Activated CD4-positive, alpha-beta memory T cell treated with anti-CD3 and anti-CD28 coated beads, Interleukin-2, amount 10 ng/mL, durations not matched to agents 7 days and 5 days (primary cell): ENCODE data around the gene UGT1A9. TPM values are rescaled to one million over a fixed set of nuclear protein-coding genes. Genes with fewer than 3 reads are reported as not detected.
"Not testable (repeated sequence)": the region's sequence is repeated elsewhere in the genome, so short reads cannot be mapped to it uniquely, and the experiment has no call there.

ENCODE experiments used
- CTCF ChIA-PET: fragments of 350-600 bp; sonication (Branson Sonifier 250); formaldehyde crosslinking; loops from one replicate; lab custom pipeline; 2021; ENCODE audit warnings: antibody characterized with exemption, inconsistent platforms; lab: Charles Lee
- POLR2A ChIA-PET: fragments of 350-600 bp; sonication (Branson Sonifier 250); formaldehyde crosslinking; loops from one replicate; lab custom pipeline; 2021; ENCODE audit warnings: antibody characterized with exemption; lab: Charles Lee
- DNase-seq: peaks from one replicate; pipeline ENCODE4 v3.0.0-alpha.2; 2020
- H3K27ac Mint-ChIP-seq: one replicate; pipeline ENCODE4 v1.8.0; 2021; ENCODE audit warnings: mild to moderate bottlenecking, mixed read lengths
- H3K27me3 Mint-ChIP-seq: one replicate; pipeline ENCODE4 v1.8.0; 2021; ENCODE audit warnings: mixed read lengths
- H3K36me3 Mint-ChIP-seq: one replicate; pipeline ENCODE4 v1.8.0; 2021; ENCODE audit warnings: low read depth, mixed read lengths
- H3K4me1 Mint-ChIP-seq: one replicate; pipeline ENCODE4 v1.8.0; 2021; ENCODE audit warnings: mixed read lengths
- H3K4me3 Mint-ChIP-seq: one replicate; pipeline ENCODE4 v1.8.0; 2021; ENCODE audit warnings: mild to moderate bottlenecking, mixed read lengths
- H3K9me3 Mint-ChIP-seq: one replicate; pipeline ENCODE4 v1.8.0; 2021; ENCODE audit warnings: mixed read lengths
- total RNA-seq, 2 experiments: library from RNA; stranded (reverse); gene quantifications; one replicate each; pipeline ENCODE4 v1.2.3, GENCODE V29; 2021

UGT1A9 gene
- total RNA-seq, 2 experiments from 2014 or later, result not detected

- Mint-ChIP-seq H3K4me3 (no peak overlapping the region), H3K36me3 (no peaks in the 10 kb centered on the region), H3K27ac (no peak overlapping the region), H3K27me3 (peaks cover 31% of the 10 kb centered on the region), H3K9me3 (no peaks in the 10 kb centered on the region), H3K4me1 (no peaks in the 10 kb centered on the region)
- ChIA-PET POLR2A (no interaction called here), CTCF (interaction anchor here (0.7 to 1.3 kb wide), 3 partner anchors 10 to 1822 kb away, joined by 3 to 5 read pairs (median 3); partner anchors contain the start of gene UGT1A4)
- DNase-seq, result no peak
Observed at GRCh38 chr2:233706720-233707119, 35.0 kb downstream of the UGT1A9 start.

GRCh38 chr2:233707940-233708644 lies 36.4 kb downstream of the UGT1A9 start:
- no peaks in the 10 kb centered on the region for H3K36me3 Mint-ChIP-seq
- no peak overlapping the region for H3K27ac Mint-ChIP-seq
- no peak for DNase-seq
- H3K4me1 Mint-ChIP-seq, result no peaks in the 10 kb centered on the region
- ChIA-PET CTCF (interaction anchor here (1.3 kb wide), 1 partner anchor 8 kb away, joined by 5 read pairs; no protein-coding TSS in a partner anchor), POLR2A (interaction anchor here (0.6 kb wide), 1 partner anchor 727 kb away, joined by 3 read pairs; no protein-coding TSS in a partner anchor)
- H3K4me3 Mint-ChIP-seq, result no peak overlapping the region
- H3K27me3 Mint-ChIP-seq, result peaks cover 29% of the 10 kb centered on the region
- no peaks in the 10 kb centered on the region for H3K9me3 Mint-ChIP-seq

DNA sequence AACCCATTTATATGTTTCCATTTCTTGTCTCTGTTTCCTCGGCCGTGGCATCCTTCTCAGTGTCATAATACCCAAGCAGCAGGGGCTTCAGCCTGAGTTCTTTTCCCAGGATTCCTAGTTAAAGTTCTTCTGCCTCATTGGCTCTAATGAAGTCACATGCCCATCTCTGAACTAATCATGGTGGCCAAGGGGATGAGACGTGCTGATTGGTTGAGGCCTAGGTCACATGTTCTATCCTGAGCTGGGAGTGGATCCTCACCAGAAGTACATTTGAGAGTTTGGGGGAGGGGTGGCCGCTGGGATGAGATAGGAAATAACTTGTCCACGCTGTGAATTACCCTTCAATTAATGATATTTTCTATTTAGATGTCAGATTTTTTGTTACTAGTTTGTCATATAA lies 37.2 kb downstream of the UGT1A9 start:
- peaks cover 2% of the 10 kb centered on the region for H3K4me1 Mint-ChIP-seq
- peaks cover 35% of the 10 kb centered on the region for H3K27me3 Mint-ChIP-seq
- CTCF ChIA-PET, result no interaction called here
- POLR2A ChIA-PET, result no interaction called here
- H3K27ac Mint-ChIP-seq, result no peak overlapping the region
- no peak for DNase-seq
- no peaks in the 10 kb centered on the region for H3K9me3 Mint-ChIP-seq
- no peaks in the 10 kb centered on the region for H3K36me3 Mint-ChIP-seq
- H3K4me3 Mint-ChIP-seq, result no peak overlapping the region

DNA sequence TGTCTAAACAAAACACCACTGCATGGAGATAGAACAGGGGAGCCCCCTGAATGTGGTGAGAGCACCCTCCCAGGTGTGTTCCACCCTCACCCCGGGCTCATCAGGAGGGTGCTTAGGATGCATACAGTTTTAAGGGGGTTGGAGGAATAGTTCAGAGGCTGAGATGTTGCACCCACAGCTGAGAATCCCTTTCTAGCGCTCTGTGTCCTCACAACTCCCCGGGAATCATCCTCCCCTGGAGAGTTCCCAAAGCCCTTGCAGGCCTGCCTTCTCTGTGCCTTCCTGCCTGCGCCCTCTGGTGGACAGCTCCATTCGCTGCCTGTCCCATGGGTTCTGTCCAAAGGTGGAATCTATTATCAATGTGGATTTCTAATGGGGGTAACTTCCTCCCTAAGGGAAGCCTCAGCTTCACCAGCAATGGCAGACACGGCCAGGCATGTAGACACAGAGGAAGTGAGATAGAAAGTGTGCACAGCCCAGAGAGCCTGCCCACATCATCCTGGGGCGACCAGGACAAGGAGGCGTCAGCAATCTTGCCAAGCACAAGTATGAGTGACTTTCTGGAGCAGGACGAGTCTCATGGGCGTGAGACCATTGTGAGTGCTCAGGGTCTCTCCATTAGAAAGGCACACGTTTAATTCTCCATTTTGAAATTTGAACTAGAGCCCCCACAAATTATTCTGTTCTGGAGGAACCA lies 39.8 kb downstream of the UGT1A9 start:
- Mint-ChIP-seq H3K9me3 (no peaks in the 10 kb centered on the region), H3K4me1 (peaks cover 5% of the 10 kb centered on the region), H3K27ac (no peak overlapping the region), H3K27me3 (peaks cover 39% of the 10 kb centered on the region), H3K36me3 (no peaks in the 10 kb centered on the region), H3K4me3 (no peak overlapping the region)
- peak; percentile 69 for DNase-seq
- CTCF ChIA-PET, result interaction anchor here (1.4 kb wide), 1 partner anchor 147 kb away, joined by 3 read pairs; no protein-coding TSS in a partner anchor
- POLR2A ChIA-PET, result no interaction called here

DNA sequence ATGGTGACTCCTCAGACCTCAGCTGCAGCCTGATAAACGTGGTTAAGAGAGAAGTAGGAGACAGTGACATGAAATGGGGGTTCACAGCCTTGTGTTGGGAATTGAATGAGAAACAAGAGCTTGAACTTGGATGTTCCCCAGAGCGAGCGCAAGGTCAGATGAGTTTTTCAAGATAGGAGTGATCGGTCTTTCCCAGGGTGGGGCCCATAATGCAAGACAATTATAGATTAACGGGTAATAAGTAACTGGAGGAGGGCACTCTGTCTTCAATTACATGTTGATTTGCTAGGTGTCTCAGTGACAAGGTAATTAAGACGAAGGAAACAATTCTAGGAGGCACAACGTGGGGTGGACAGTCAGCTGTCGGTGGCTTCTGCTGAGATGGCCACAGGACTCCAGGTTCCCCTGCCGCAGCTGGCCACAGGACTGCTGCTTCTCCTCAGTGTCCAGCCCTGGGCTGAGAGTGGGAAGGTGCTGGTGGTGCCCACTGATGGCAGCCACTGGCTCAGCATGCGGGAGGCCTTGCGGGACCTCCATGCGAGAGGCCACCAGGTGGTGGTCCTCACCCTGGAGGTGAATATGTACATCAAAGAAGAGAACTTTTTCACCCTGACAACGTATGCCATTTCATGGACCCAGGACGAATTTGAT lies 41.0 kb downstream of the UGT1A9 start, which contains the start of gene UGT1A5:
TSS of gene UGT1A5 (plus strand) at position 297 of the 651 bp plus-strand sequence. CDS start at position 382, 85 bp downstream.
- no peak for DNase-seq
- H3K27ac Mint-ChIP-seq, result no peak within 1 kb of the TSS
- no peaks in the 10 kb centered on the region for H3K36me3 Mint-ChIP-seq
- POLR2A ChIA-PET, result no interaction called here
- peaks cover 35% of the 10 kb centered on the region for H3K27me3 Mint-ChIP-seq
- CTCF ChIA-PET, result no interaction called here
- no peak within 1 kb of the TSS for H3K4me3 Mint-ChIP-seq
- peaks cover 5% of the 10 kb centered on the region for H3K4me1 Mint-ChIP-seq
- H3K9me3 Mint-ChIP-seq, result no peaks in the 10 kb centered on the region

GRCh38 chr2:233713262-233713615 lies 41.5 kb downstream of the UGT1A9 start:
- no peak overlapping the region for H3K27ac Mint-ChIP-seq
- no peaks in the 10 kb centered on the region for H3K9me3 Mint-ChIP-seq
- H3K27me3 Mint-ChIP-seq, result peaks cover 39% of the 10 kb centered on the region
- CTCF ChIA-PET, result no interaction called here
- no peaks in the 10 kb centered on the region for H3K36me3 Mint-ChIP-seq
- POLR2A ChIA-PET, result no interaction called here
- no peak for DNase-seq
- no peak overlapping the region for H3K4me3 Mint-ChIP-seq
- peaks cover 5% of the 10 kb centered on the region for H3K4me1 Mint-ChIP-seq

DNA sequence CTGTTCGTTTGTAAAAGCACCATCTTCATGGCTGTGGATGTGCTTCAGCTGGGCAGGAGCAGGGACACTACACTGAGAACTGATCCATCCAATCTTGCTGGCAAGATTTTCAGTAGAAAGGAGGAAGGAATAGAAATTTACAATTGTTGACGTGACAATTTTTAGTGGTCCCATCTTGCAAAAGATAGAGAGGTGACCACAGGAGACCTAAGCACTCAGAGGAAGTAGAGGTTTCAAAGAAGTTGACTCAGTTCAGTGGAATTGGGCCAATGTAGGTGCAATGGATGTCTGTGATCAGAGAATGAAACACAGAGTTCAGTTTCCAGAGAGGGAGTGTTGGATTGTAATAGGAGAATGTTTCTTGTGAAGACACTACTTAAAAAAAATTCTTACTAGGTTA lies 42.4 kb downstream of the UGT1A9 start:
- Mint-ChIP-seq H3K27ac (no peak overlapping the region), H3K36me3 (no peaks in the 10 kb centered on the region), H3K4me3 (no peak overlapping the region), H3K27me3 (peaks cover 38% of the 10 kb centered on the region), H3K9me3 (no peaks in the 10 kb centered on the region), H3K4me1 (peaks cover 5% of the 10 kb centered on the region)
- DNase-seq, result no peak
- POLR2A ChIA-PET, result no interaction called here
- CTCF ChIA-PET, result no interaction called here

DNA sequence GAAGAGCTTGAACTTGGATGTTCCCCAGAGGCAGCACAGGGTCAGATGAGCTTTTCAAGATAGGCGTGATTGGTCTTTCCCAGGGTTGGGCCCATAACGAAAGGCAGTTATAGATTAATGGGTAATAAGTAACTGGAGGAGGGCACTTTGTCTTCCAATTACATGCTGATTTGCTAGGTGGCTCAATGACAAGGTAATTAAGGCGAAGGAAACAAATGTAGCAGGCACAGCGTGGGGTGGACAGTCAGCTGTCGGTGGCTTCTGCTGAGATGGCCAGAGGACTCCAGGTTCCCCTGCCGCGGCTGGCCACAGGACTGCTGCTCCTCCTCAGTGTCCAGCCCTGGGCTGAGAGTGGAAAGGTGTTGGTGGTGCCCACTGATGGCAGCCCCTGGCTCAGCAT lies 46.9 kb downstream of the UGT1A9 start, which contains the start of gene UGT1A4:
TSS of gene UGT1A4 (plus strand) at position 185 of the 400 bp plus-strand sequence. CDS start at position 270, 85 bp downstream.
- DNase-seq, result no peak
- Mint-ChIP-seq H3K9me3 (no peaks in the 10 kb centered on the region), H3K4me1 (peaks cover 5% of the 10 kb centered on the region), H3K27ac (no peak within 1 kb of the TSS), H3K4me3 (no peak within 1 kb of the TSS), H3K27me3 (peaks cover 32% of the 10 kb centered on the region), H3K36me3 (no peaks in the 10 kb centered on the region)
- POLR2A ChIA-PET, result no interaction called here
- CTCF ChIA-PET, result interaction anchor here (0.9 kb wide), 1 partner anchor 11 kb away, joined by 3 read pairs; no protein-coding TSS in a partner anchor

- H3K4me1 Mint-ChIP-seq, result no peaks in the 10 kb centered on the region
- ChIA-PET POLR2A (no interaction called here), CTCF (no interaction called here)
- H3K27ac Mint-ChIP-seq, result no peak within 1 kb of the TSS
- H3K4me3 Mint-ChIP-seq, result no peak within 1 kb of the TSS
- H3K9me3 Mint-ChIP-seq, result no peaks in the 10 kb centered on the region
- H3K36me3 Mint-ChIP-seq, result no peaks in the 10 kb centered on the region
- H3K27me3 Mint-ChIP-seq, result peaks cover 4% of the 10 kb centered on the region
- DNase-seq, result no peak
Observed at GRCh38 chr2:233728723-233729301, 57.1 kb downstream of the UGT1A9 start, which contains the start of gene UGT1A3. TSS of gene UGT1A3 (plus strand) at chr2:233729042. CDS start at chr2:233729127, 85 bp downstream.

GRCh38 chr2:233736868-233737653 lies 65.4 kb downstream of the UGT1A9 start:
- POLR2A ChIA-PET, H3K4me1 Mint-ChIP-seq, H3K27ac Mint-ChIP-seq, H3K9me3 Mint-ChIP-seq, H3K4me3 Mint-ChIP-seq, DNase-seq, CTCF ChIA-PET, H3K36me3 Mint-ChIP-seq: not testable (repeated sequence)
- H3K27me3 Mint-ChIP-seq, result peaks cover 23% of the 10 kb centered on the region

- H3K27me3 Mint-ChIP-seq, result peaks cover 14% of the 10 kb centered on the region
- ChIA-PET CTCF (no interaction called here), POLR2A (no interaction called here)
- DNase-seq, result no peak
- no peaks in the 10 kb centered on the region for H3K9me3 Mint-ChIP-seq
- no peak overlapping the region for H3K4me3 Mint-ChIP-seq
- no peak overlapping the region for H3K27ac Mint-ChIP-seq
- no peaks in the 10 kb centered on the region for H3K4me1 Mint-ChIP-seq
- H3K36me3 Mint-ChIP-seq, result no peaks in the 10 kb centered on the region
Observed at GRCh38 chr2:233740870-233741269, 69.2 kb downstream of the UGT1A9 start.
